H1 (cell line): ENCODE results near the gene SEC22C. TPM values are rescaled to one million over a fixed set of nuclear protein-coding genes. Genes with fewer than 3 reads are reported as not detected.

Source experiments
- CHD2 ChIP-seq: IDR thresholded peaks from 2 replicates; pipeline ENCODE4 v1.6.1; 2012; ENCODE audit warnings: low read length, improper control_type of control experiment
- CREB1 ChIP-seq: IDR thresholded peaks from 2 replicates; pipeline ENCODE4 v1.6.1; 2012; ENCODE audit warnings: inconsistent platforms
- GABPA ChIP-seq: IDR thresholded peaks from 2 replicates; pipeline ENCODE4 v1.6.1; 2011; ENCODE audit warnings: mild to moderate bottlenecking, low read length, moderate library complexity, borderline replicate concordance; ENCODE audit not compliant: insufficient read depth
- KDM5A ChIP-seq: fragments of 200-600 bp; IDR thresholded peaks from 2 replicates; pipeline ENCODE4 v1.7.1; 2012; ENCODE audit warnings: mild to moderate bottlenecking, low read length, inconsistent platforms, mixed read lengths
- POLR2A ChIP-seq, 2 experiments: IDR thresholded peaks; 1 replicate in 1 of 2; 2 replicates in 1 of 2; pipeline ENCODE4 v1.6.1; 2011; ENCODE audit warnings: low read depth in 2 of 2, low read length in 2 of 2, mild to moderate bottlenecking in 2 of 2; ENCODE audit errors: control extremely low read depth in 1 of 2
- POU5F1 ChIP-seq: IDR thresholded peaks from 2 replicates; pipeline ENCODE4 v1.6.1; 2011; ENCODE audit warnings: low read depth, mild to moderate bottlenecking, low read length, moderate library complexity
- RXRA ChIP-seq: IDR thresholded peaks from 2 replicates; pipeline ENCODE4 v1.6.1; 2011; ENCODE audit warnings: low read depth, mild to moderate bottlenecking, low read length, moderate library complexity; ENCODE audit not compliant: insufficient read depth
- TAF7 ChIP-seq: optimal IDR thresholded peaks from 2 replicates; pipeline ENCODE3; 2011; ENCODE audit warnings: low read depth, mild to moderate bottlenecking, inconsistent platforms, low read length, moderate library complexity, borderline replicate concordance
- polyA plus RNA-seq, 7 experiments: library from polyadenylated mRNA; depleted of rRNA in 3 of 7; stranded (reverse) in 5 of 7; unstranded in 2 of 7; fragments of >200 nt in 5 of 7; fragments of 200-250 nt in 2 of 7; gene quantifications; 1 replicate in 5 of 7; 2 replicates in 1 of 7; 4 replicates in 1 of 7; pipeline versions ENCODE4 v1.2.1 to v1.2.3, GENCODE V29; 2011 to 2013; ENCODE audit warnings: missing spikeins in 2 of 7, mixed read lengths in 2 of 7
- total RNA-seq: library from RNA; stranded (reverse); fragmentation: NEBNext Ultra II Directional; extraction: Animal tissue kit (Norgen Biotek cat#: 25700); gene quantifications from 2 replicates; pipeline ENCODE4 v1.2.1, GENCODE V29; 2021
- TF ChIP-seq, protein P1 (sequence below): IDR thresholded peaks from 2 replicates; pipeline ENCODE4 v1.6.1; 2012; ENCODE audit warnings: inconsistent platforms

Gene SEC22C
- total and polyA plus RNA-seq, 2 of the 8 experiments (the other 6 are each of a cell fraction or from before 2014, with no cell fraction given) = 23.4 to 38.3 TPM

DNA sequence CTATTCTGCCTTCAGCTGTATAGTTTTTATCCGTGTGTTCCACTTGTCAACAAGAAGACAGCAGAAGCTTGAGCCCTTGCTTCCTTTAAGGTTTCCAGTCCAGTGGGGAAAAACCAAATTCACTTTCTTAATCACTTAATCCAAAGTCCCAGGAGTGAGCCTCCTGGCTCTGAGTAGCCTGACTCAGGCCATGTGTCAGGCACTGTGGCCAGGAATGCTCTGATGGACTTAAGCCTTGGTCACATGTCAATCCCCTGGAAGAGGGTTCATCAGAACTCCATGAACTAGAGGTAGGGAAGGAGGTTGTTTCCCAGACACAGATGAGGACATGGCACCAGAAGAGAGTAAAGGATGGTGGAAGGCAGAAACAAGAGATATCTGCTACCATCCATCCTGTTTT is 70.6 kb downstream of the SEC22C start (continued):
- TF ChIP-seq GABPA (no peak), TAF7 (no peak), CHD2 (no peak), POLR2A (IDR thresholded peaks at IDR 0.05; ENCODE audit: control extremely low read depth in 1 of 2, low read depth in 2 of 2, low read length in 2 of 2) (no peak), POU5F1 (no peak), CREB1 (no peak), KDM5A (no peak), RXRA (no peak)
- TF ChIP-seq, protein P1, sequence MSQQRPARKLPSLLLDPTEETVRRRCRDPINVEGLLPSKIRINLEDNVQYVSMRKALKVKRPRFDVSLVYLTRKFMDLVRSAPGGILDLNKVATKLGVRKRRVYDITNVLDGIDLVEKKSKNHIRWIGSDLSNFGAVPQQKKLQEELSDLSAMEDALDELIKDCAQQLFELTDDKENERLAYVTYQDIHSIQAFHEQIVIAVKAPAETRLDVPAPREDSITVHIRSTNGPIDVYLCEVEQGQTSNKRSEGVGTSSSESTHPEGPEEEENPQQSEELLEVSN = no peak
